GM10266 (cell line): Measurements from ENCODE around the gene CAPRIN2.

Experiments used
- DNase-seq: peaks from one replicate; pipeline ENCODE4 v3.0.0; 2012; ENCODE audit errors: extremely low spot score
- CTCF ChIP-seq: IDR thresholded peaks from 2 replicates; pipeline ENCODE4 v1.5.1; 2012; ENCODE audit warnings: mild to moderate bottlenecking, low read depth; ENCODE audit not compliant: control insufficient read depth, insufficient read depth; ENCODE audit errors: missing control alignments

CAPRIN2 gene

GRCh38 chr12:30678221-30678620 lies 76.5 kb downstream of the CAPRIN2 start:
- TF ChIP-seq CTCF = no peak
- DNase-seq = no peak

- no peak for TF ChIP-seq CTCF
- DNase-seq = no peak
Observed at GRCh38 chr12:30661210-30661609, 93.5 kb downstream of the CAPRIN2 start.
